GM21367 (cell line): ENCODE measurements around the gene ZFYVE21.

ENCODE experiments used
- ATAC-seq: cut with Tn5 transposase; IDR thresholded peaks from one replicate; pipeline ENCODE4 v1.9.1; 2021; ENCODE audit not compliant: unreplicated experiment

ZFYVE21 gene

GRCh38 chr14:103735815-103736545, 20.4 kb downstream of the ZFYVE21 start:
- no peak for ATAC-seq

GRCh38 chr14:103736546-103737431, 21.2 kb downstream of the ZFYVE21 start:
- ATAC-seq = no peak

GRCh38 chr14:103737432-103738045, 21.9 kb downstream of the ZFYVE21 start:
- no peak for ATAC-seq

- no peak for ATAC-seq
Measured at GRCh38 chr14:103738166-103738565, 22.6 kb downstream of the ZFYVE21 start.

- ATAC-seq = no peak
Measured at GRCh38 chr14:103738701-103739451, 23.3 kb downstream of the ZFYVE21 start.

- ATAC-seq = no peak
Measured at GRCh38 chr14:103739466-103739792, 23.8 kb downstream of the ZFYVE21 start.

- ATAC-seq = no peak
Measured at GRCh38 chr14:103739793-103740501, 24.3 kb downstream of the ZFYVE21 start.

GRCh38 chr14:103740991-103741689, 25.5 kb downstream of the ZFYVE21 start:
- ATAC-seq = no peak

- no peak for ATAC-seq
Measured at GRCh38 chr14:103741876-103742275, 26.3 kb downstream of the ZFYVE21 start.

- no peak for ATAC-seq
Measured at GRCh38 chr14:103742499-103743255, 27.1 kb downstream of the ZFYVE21 start.

GRCh38 chr14:103743691-103744090, 28.1 kb downstream of the ZFYVE21 start:
- no peak for ATAC-seq

GRCh38 chr14:103744621-103745395, 29.2 kb downstream of the ZFYVE21 start:
- no peak for ATAC-seq

GRCh38 chr14:103745424-103745823, 29.8 kb downstream of the ZFYVE21 start:
- ATAC-seq = no peak

- ATAC-seq = no peak
Measured at GRCh38 chr14:103746701-103747100, 31.1 kb downstream of the ZFYVE21 start.

- ATAC-seq = no peak
Measured at GRCh38 chr14:103748534-103748857, 32.9 kb downstream of the ZFYVE21 start.

GRCh38 chr14:103749452-103749851, 33.8 kb downstream of the ZFYVE21 start:
- no peak for ATAC-seq

- no peak for ATAC-seq
Measured at GRCh38 chr14:103749860-103750259, 34.2 kb downstream of the ZFYVE21 start.

GRCh38 chr14:103753774-103754173, 38.2 kb downstream of the ZFYVE21 start:
- no peak for ATAC-seq

GRCh38 chr14:103755060-103755459, 39.5 kb downstream of the ZFYVE21 start:
- ATAC-seq = no peak
